OCI-LY7 (cell line): ENCODE measurements around the gene CALN1. TPM values are rescaled to one million over a fixed set of nuclear protein-coding genes. Genes with fewer than 3 reads are reported as not detected.

ENCODE experiments used
- BruUV-seq: library from RNA; stranded (reverse); fragments of 400-500 nt; replicated peaks from 2 replicates; lab custom pipeline; 2021; lab: Mats Ljungman, UMichigan
- CTCF ChIA-PET: fragments of 300-600 bp; sonication (Branson Sonifier 250); formaldehyde crosslinking; loops from one replicate; lab custom pipeline; 2022; ENCODE audit warnings: antibody characterized with exemption; ENCODE audit not compliant: unreplicated experiment; lab: Charles Lee
- POLR2A ChIA-PET: fragments of 300-600 bp; sonication (Branson Sonifier 250); formaldehyde crosslinking; loops from one replicate; lab custom pipeline; 2022; ENCODE audit warnings: antibody characterized with exemption; lab: Charles Lee
- DNase-seq: peaks from one replicate; pipeline ENCODE4 v3.0.0-alpha.2; 2015; ENCODE audit warnings: low spot score
- H2AFZ ChIP-seq: fragments of 200-600 bp; sonication (generic), shearing (Covaris generic); 2 replicates; pipeline ENCODE4 v1.6.1; 2014; ENCODE audit warnings: mild to moderate bottlenecking, antibody characterized with exemption, low read length, moderate library complexity
- H3K27ac ChIP-seq: fragments of 200-600 bp; sonication (generic); 2 replicates; pipeline ENCODE4 v1.5.1; 2014; ENCODE audit warnings: mixed run types, low read depth, mild to moderate bottlenecking, moderate library complexity, low read length, inconsistent platforms; ENCODE audit not compliant: poor library complexity, severe bottlenecking
- H3K36me3 ChIP-seq: fragments of 200-600 bp; sonication (generic); 2 replicates; pipeline ENCODE4 v1.6.1; 2014; ENCODE audit warnings: mild to moderate bottlenecking, antibody characterized with exemption, low read length, moderate library complexity, mixed read lengths; ENCODE audit not compliant: insufficient read depth
- H3K4me1 ChIP-seq: fragments of 200-600 bp; sonication (generic); 2 replicates; pipeline ENCODE4 v1.5.1; 2014; ENCODE audit warnings: mild to moderate bottlenecking, low read length; ENCODE audit not compliant: insufficient read depth, poor library complexity, severe bottlenecking
- H3K4me2 ChIP-seq: fragments of 200-600 bp; sonication (generic); 2 replicates; pipeline ENCODE4 v1.6.1; 2014; ENCODE audit warnings: mild to moderate bottlenecking, low read length
- H3K4me3 ChIP-seq: fragments of 200-600 bp; sonication (generic); 2 replicates; pipeline ENCODE4 v1.5.1; 2014; ENCODE audit warnings: mild to moderate bottlenecking, low read depth, low read length; ENCODE audit not compliant: poor library complexity, severe bottlenecking
- H3K79me2 ChIP-seq: fragments of 200-600 bp; sonication (generic); 2 replicates; pipeline ENCODE4 v1.6.1; 2016; ENCODE audit warnings: low read depth, mild to moderate bottlenecking, low read length, moderate library complexity, mixed read lengths; ENCODE audit not compliant: insufficient read depth
- H3K9me2 ChIP-seq: fragments of 200-600 bp; sonication (generic); 2 replicates; pipeline ENCODE4 v1.6.1; 2016; ENCODE audit warnings: mild to moderate bottlenecking, low read length, mixed read lengths; ENCODE audit not compliant: insufficient read depth
- H3K9me3 ChIP-seq: fragments of 200-600 bp; sonication (generic); 2 replicates; pipeline ENCODE4 v1.6.1; 2014; ENCODE audit warnings: mild to moderate bottlenecking, mixed run types, low read length, mixed read lengths
- H4K20me1 ChIP-seq: fragments of 200-600 bp; sonication (generic); 2 replicates; pipeline ENCODE4 v1.6.1; 2014; ENCODE audit warnings: mild to moderate bottlenecking, antibody characterized with exemption, low read length, moderate library complexity, mixed read lengths; ENCODE audit not compliant: insufficient read depth
- CTCF ChIP-seq: fragments of 200-600 bp; sonication (generic); conservative IDR thresholded peaks from 2 replicates; pipeline ENCODE4 v1.5.1; 2014; ENCODE audit warnings: mild to moderate bottlenecking, antibody characterized with exemption, low read length, moderate library complexity, mixed read lengths
- EZH2phosphoT487 ChIP-seq: fragments of 200-600 bp; sonication (generic); IDR thresholded peaks from 2 replicates; pipeline ENCODE4 v1.6.1; 2018; ENCODE audit warnings: low read depth, borderline replicate concordance, mild to moderate bottlenecking, mixed run types, antibody characterized with exemption, low read length, moderate library complexity, mixed read lengths
- intact Hi-C: fragments of 100-400 bp; cut with micrococcal nuclease; formaldehyde crosslinking; loops from one replicate; pipeline ENCODE4 v1.10.0; 2022; ENCODE audit not compliant: unreplicated experiment
- total RNA-seq, 2 experiments: library from RNA; depleted of rRNA in 1 of 2; stranded (reverse); fragments of >200 nt in 1 of 2; shearing (Covaris generic) in 1 of 2; gene quantifications; 2 replicates each; pipeline ENCODE4 v1.2.3, GENCODE V29; 2014 to 2022

CALN1 gene
- total RNA-seq, 2 experiments from 2014 or later = not detected

DNA sequence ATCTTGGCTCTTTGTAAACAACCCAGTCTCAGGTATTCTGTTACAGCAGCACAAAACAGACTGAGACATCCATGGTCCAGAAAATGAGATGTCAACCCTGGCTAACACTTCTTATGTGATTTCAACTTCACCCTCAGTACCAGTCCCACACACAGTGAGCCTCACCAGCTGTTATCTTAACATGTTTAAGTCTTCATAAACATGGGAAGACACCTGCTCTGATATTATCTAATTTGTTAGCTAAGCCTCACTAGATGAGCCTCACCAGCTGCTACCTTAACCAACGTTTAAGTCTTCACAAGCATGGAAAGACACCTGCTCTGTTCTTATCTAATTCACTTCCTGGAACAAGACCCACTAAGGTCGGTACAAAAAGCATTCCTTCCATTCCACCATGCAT lies 130.8 kb downstream of the CALN1 start:
- Histone ChIP-seq H3K4me2 (no peak overlapping the region), H3K4me1 (no peaks in the 10 kb centered on the region), H4K20me1 (no peaks in the 10 kb centered on the region), H3K9me2 (no peaks in the 10 kb centered on the region), H2AFZ (no peak overlapping the region), H3K79me2 (no peaks in the 10 kb centered on the region), H3K27ac (no peak overlapping the region), H3K4me3 (no peak overlapping the region), H3K9me3 (no peaks in the 10 kb centered on the region), H3K36me3 (no peaks in the 10 kb centered on the region)
- DNase-seq = no peak
- intact Hi-C loops = no loop called here
- ChIA-PET POLR2A (no interaction called here), CTCF (no interaction called here)
- BruUV-seq = no TSS peak
- TF ChIP-seq CTCF (no peak), EZH2phosphoT487 (no peak)

DNA sequence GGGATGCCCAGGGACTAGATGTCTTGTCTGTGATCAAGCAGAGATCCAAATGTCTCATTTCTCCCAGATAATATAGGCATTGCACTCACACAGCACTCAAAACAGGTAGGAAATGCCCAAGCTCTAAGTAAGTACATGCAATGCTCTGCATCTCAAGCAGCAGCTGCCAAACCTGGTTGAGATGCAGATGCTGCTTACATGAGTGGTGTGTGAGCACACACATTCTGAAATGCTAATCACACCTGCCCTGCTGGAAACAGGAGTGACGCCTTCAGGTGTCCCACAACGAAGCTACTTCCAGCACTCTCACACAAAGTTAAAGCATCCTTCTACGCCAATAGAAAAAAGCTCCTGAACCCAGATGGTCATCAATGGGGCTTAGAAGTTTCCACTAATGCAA lies 132.9 kb downstream of the CALN1 start:
- no peak overlapping the region for H3K4me2 ChIP-seq
- H3K9me3 ChIP-seq = no peaks in the 10 kb centered on the region
- TF ChIP-seq CTCF = no peak
- TF ChIP-seq EZH2phosphoT487 = no peak
- no peaks in the 10 kb centered on the region for H3K36me3 ChIP-seq
- H3K4me3 ChIP-seq = no peak overlapping the region
- no peak overlapping the region for H3K27ac ChIP-seq
- H4K20me1 ChIP-seq = no peaks in the 10 kb centered on the region
- ChIA-PET CTCF (interaction anchor here (0.5 kb wide), 1 partner anchor 57 kb away, joined by 5 read pairs; no protein-coding TSS in a partner anchor), POLR2A (no interaction called here)
- H3K79me2 ChIP-seq = no peaks in the 10 kb centered on the region
- H2AFZ ChIP-seq = no peak overlapping the region
- H3K9me2 ChIP-seq = no peaks in the 10 kb centered on the region
- DNase-seq = no peak
- no TSS peak for BruUV-seq
- H3K4me1 ChIP-seq = no peaks in the 10 kb centered on the region
- intact Hi-C loops = no loop called here

DNA sequence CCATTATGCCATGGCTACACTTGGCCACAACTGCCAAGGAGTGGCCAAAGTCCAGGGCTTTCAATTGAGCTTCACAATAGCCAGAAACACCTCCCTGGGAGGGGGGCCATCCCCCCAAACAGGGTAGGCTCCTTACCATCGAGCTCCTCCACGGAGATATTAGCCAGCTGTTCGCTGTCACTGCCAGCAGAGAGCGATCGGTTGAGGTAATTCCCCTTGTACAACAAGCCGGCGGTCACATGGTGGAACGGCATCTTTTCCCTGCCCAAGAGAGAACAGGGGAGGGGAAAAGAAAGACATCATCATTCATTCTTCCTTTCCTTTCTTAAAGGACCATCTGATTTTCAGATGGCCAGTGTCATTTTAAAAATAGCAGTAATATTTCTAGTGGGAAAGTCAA lies 133.6 kb downstream of the CALN1 start:
- no peak overlapping the region for H3K4me2 ChIP-seq
- no peak overlapping the region for H3K27ac ChIP-seq
- no peak for TF ChIP-seq CTCF
- no peak for TF ChIP-seq EZH2phosphoT487
- no peak overlapping the region for H2AFZ ChIP-seq
- ChIA-PET CTCF (no interaction called here), POLR2A (no interaction called here)
- no peak overlapping the region for H3K4me3 ChIP-seq
- H3K79me2 ChIP-seq = no peaks in the 10 kb centered on the region
- H4K20me1 ChIP-seq = no peaks in the 10 kb centered on the region
- no peaks in the 10 kb centered on the region for H3K9me2 ChIP-seq
- intact Hi-C loops = no loop called here
- no TSS peak for BruUV-seq
- H3K9me3 ChIP-seq = no peaks in the 10 kb centered on the region
- no peaks in the 10 kb centered on the region for H3K4me1 ChIP-seq
- no peaks in the 10 kb centered on the region for H3K36me3 ChIP-seq
- DNase-seq = no peak
